Adrenal gland (tissue), 12 donors: ENCODE measurements around the gene FAM83E. TPM values are rescaled to one million over a fixed set of nuclear protein-coding genes. Genes with fewer than 3 reads are reported as not detected.

ENCODE experiments used
- DNase-seq, 7 donors: peaks; one replicate each; pipeline ENCODE4 v3.0.0-alpha.2; 2019 to 2020
- H3K27ac ChIP-seq, 5 donors: fragments of 200-600 bp; sonication (generic) in 4 of 5; 1 replicate in 3 of 5; 2 replicates in 2 of 5; pipeline versions ENCODE4 v1.5.1 to v1.8.0; 2016 to 2020; ENCODE audit warnings: mild to moderate bottlenecking in 1 of 5
- H3K27me3 ChIP-seq: fragments of 200-600 bp; 2 replicates; pipeline ENCODE4 v1.8.0; 2021
- H3K36me3 ChIP-seq, 2 donors: fragments of 200-600 bp; replicated peaks in 1 of 2; 1 replicate in 1 of 2; 2 replicates in 1 of 2; pipeline versions ENCODE4 v1.5.1 to v1.8.0; 2018 to 2022
- H3K4me1 ChIP-seq, 2 donors: fragments of 200-600 bp; replicated peaks in 1 of 2; 1 replicate in 1 of 2; 2 replicates in 1 of 2; pipeline versions ENCODE4 v1.5.1 to v1.8.0; 2018 to 2021
- H3K4me3 ChIP-seq, 4 donors: fragments of 200-600 bp; sonication (generic) in 3 of 4; one replicate each; pipeline ENCODE4 v1.5.1; 2016 to 2018
- H3K9me3 ChIP-seq, 3 donors: fragments of 200-600 bp; sonication (generic) in 1 of 3; replicated peaks in 1 of 3; 1 replicate in 2 of 3; 2 replicates in 1 of 3; pipeline versions ENCODE4 v1.5.1 to v1.8.0; 2016 to 2021
- POLR2A ChIP-seq, 2 donors: fragments of 450-650 bp; IDR thresholded peaks; one replicate each; pipeline ENCODE4 v1.6.1; 2017; ENCODE audit warnings: antibody characterized with exemption in 2 of 2, mild to moderate bottlenecking in 2 of 2, moderate library complexity in 1 of 2
- WGBS, 4 donors: extraction: QIAGEN DNeasy Blood & Tissue Kit in 2 of 4; methylation state at CpG; one replicate each; pipeline versions ENCODE4 v1.1.5 to v1.1.7; 2013 to 2017; 5-methylcytosine and 5-hydroxymethylcytosine counted together
- intact Hi-C, 2 donors: fragments of 100-400 bp; cut with DNase I; formaldehyde crosslinking; loops; one replicate each; pipeline versions ENCODE4 v1.14.1 to v1.15.0; 2022 to 2023
- polyA plus RNA-seq, 3 donors: library from polyadenylated mRNA; stranded (reverse); fragments of 200-250 nt in 2 of 3; fragments of 350-450 nt in 1 of 3; fragmentation: Illumina TruSeq in 1 of 3; extraction: RNeasy Lipid Tissue Mini Kit (QIAGEN cat#74804) in 1 of 3; gene quantifications; one replicate each; pipeline ENCODE4 v1.2.3, GENCODE V29; 2013 to 2014
- total RNA-seq, 9 donors: library from RNA; depleted of rRNA in 4 of 9; stranded (reverse); fragments of >200 nt in 4 of 9; fragments of 120-200 nt in 1 of 9; fragmentation: NEBNext Ultra II Directional in 1 of 9; extraction: Animal tissue kit (Norgen Biotek cat#: 25700) in 1 of 9; gene quantifications; one replicate each; pipeline versions ENCODE4 v1.1.0 to v1.2.4, GENCODE V29; 2013 to 2023
- TF ChIP-seq, protein P1 (sequence below), 6 experiments: fragments of 450-650 bp in 4 of 6; fragments of 200-600 bp in 2 of 6; sonication (generic) in 1 of 6; IDR thresholded peaks; 1 replicate in 5 of 6; 2 replicates in 1 of 6; pipeline versions ENCODE4 v1.5.1 to v1.8.0; 2016 to 2021; ENCODE audit warnings: antibody characterized with exemption in 6 of 6, mild to moderate bottlenecking in 2 of 6, moderate library complexity in 1 of 6
- donor health status: healthy with polysubstance abuse.
- donor health status: Bipolar disorder and iron deficiency.
- donor health status: DM: yes; HTN: yes; CAD: no.
- donor health status: DM: no; HTN: no; CAD: no.
- donor health status: DM: no; HTN: no; CAD: no.
- donor health status: DM: yes; HTN: yes; CAD: no.

The FAM83E gene
- total and polyA plus RNA-seq, 12 donors, result 0.17 to 1.6 (median 0.49) TPM; not detected in 8

DNA sequence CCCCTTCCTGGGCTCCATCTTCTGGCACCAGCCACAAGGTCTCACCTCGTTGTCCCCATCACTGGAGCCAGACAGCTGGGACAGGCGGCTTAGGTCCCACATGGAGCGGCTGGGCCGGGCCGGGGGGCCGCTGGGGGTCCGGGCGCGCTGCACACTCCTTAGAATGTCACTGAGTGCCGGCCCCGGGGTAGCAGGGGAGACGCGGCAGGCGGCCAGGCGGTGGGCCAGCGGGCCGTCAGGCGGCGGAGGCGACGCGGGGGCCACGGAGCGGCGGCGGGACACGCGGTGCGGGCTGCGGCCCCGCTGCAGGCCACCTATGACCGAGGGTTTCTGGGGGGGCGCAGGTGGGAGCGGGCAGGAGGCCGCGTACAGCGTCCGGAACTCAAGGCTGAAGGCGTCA lies 11.4 kb downstream of the FAM83E start:
- H3K27me3 ChIP-seq, result no peaks in the 10 kb centered on the region
- no peak overlapping the region for H3K27ac ChIP-seq
- no peak for DNase-seq
- no peaks in the 10 kb centered on the region for H3K36me3 ChIP-seq
- H3K4me3 ChIP-seq, result no peak overlapping the region
- H3K9me3 ChIP-seq, result no peaks in the 10 kb centered on the region
- no peak for TF ChIP-seq POLR2A (IDR thresholded peaks at IDR 0.05)
- TF ChIP-seq, protein P1, sequence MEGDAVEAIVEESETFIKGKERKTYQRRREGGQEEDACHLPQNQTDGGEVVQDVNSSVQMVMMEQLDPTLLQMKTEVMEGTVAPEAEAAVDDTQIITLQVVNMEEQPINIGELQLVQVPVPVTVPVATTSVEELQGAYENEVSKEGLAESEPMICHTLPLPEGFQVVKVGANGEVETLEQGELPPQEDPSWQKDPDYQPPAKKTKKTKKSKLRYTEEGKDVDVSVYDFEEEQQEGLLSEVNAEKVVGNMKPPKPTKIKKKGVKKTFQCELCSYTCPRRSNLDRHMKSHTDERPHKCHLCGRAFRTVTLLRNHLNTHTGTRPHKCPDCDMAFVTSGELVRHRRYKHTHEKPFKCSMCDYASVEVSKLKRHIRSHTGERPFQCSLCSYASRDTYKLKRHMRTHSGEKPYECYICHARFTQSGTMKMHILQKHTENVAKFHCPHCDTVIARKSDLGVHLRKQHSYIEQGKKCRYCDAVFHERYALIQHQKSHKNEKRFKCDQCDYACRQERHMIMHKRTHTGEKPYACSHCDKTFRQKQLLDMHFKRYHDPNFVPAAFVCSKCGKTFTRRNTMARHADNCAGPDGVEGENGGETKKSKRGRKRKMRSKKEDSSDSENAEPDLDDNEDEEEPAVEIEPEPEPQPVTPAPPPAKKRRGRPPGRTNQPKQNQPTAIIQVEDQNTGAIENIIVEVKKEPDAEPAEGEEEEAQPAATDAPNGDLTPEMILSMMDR (IDR thresholded peaks at IDR 0.05), result no peak
- intact Hi-C loops, result no loop called here
- H3K4me1 ChIP-seq, result no peaks in the 10 kb centered on the region
- 85 to 89% (median 87%) methylated on average over 31 to 39 of the region's 39 CpGs; no CpG with 5 or more reads in 1 of the 4 donors for WGBS, 4 donors

DNA sequence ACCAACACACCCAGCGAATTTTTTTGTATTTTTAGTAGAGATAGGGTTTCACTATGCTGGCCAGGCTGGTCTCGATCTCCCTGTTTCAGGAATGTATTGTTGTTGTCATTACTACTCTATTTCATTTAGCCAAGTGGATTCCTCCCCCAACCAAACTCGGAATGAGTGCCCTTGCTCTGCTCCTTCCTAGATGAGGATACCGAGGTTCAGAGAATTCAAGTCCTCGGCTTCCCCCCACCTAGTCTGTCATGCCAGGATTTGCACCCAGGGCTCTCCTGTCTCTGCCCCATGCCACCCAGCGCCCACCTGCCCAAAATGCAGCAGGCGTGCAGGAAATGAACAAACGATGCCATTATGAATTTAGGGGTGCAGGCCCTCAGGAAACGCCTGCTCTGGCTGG lies 11.9 kb downstream of the FAM83E start:
- intact Hi-C loops, result no loop called here
- Histone ChIP-seq H3K9me3 (no peaks in the 10 kb centered on the region), H3K27me3 (no peaks in the 10 kb centered on the region), H3K4me1 (no peaks in the 10 kb centered on the region), H3K36me3 (no peaks in the 10 kb centered on the region), H3K4me3 (no peak overlapping the region), H3K27ac (no peak overlapping the region)
- WGBS, 4 donors, result 71 to 85% (median 78%) methylated on average over 5 to 9 of the region's 9 CpGs
- TF ChIP-seq, protein P1 (IDR thresholded peaks at IDR 0.05), result no peak
- TF ChIP-seq POLR2A (IDR thresholded peaks at IDR 0.05), result no peak
- DNase-seq, result no peak

DNA sequence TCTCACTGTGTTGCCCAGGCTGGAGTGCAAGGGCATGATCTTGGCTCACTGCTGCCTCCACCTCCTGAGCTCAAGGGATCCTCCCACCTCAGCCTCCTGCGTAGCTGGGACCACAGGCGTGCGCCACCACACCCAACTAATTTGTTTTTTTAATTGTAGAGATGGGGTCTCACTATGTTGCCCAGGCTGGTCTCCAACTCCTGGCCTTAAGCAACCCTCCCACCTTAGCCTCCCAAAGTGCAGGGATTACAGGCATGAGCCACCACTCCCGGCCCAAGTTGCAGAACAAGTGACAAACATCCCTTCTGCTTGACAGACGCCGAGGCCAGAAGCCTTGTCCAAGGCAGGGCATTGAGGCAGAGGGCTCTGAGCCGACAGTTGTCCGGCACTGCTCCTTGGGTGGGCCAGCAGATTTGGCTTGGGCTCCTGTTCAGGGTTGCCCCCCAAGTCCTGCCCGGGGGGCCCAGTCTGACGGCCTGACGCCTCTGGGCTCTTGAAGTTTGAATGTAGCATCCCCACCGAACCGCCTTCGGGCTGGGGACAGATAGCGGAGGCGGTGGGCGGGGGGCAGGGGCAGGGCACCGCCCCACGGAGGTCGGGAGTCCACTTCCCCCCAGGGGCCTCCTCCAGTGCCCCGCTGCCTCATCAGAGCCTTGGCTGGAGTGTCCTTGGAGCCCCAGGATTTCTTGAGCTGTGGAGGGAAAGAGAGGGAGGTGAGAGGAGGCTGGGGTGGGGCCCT lies 14.0 kb downstream of the FAM83E start:
- no peaks in the 10 kb centered on the region for H3K36me3 ChIP-seq
- no peaks in the 10 kb centered on the region for H3K4me1 ChIP-seq
- no peak for TF ChIP-seq POLR2A (IDR thresholded peaks at IDR 0.05)
- TF ChIP-seq, protein P1 (IDR thresholded peaks at IDR 0.05), result no peak
- 76 to 90% (median 82%) methylated on average over 4 to 21 of the region's 21 CpGs for WGBS, 4 donors
- DNase-seq, result peak in 1 of 7 donors; percentile 13
- intact Hi-C loops, result no loop called here
- no peak overlapping the region for H3K4me3 ChIP-seq
- H3K27me3 ChIP-seq, result no peaks in the 10 kb centered on the region
- H3K27ac ChIP-seq, result no peak overlapping the region
- no peaks in the 10 kb centered on the region for H3K9me3 ChIP-seq

DNA sequence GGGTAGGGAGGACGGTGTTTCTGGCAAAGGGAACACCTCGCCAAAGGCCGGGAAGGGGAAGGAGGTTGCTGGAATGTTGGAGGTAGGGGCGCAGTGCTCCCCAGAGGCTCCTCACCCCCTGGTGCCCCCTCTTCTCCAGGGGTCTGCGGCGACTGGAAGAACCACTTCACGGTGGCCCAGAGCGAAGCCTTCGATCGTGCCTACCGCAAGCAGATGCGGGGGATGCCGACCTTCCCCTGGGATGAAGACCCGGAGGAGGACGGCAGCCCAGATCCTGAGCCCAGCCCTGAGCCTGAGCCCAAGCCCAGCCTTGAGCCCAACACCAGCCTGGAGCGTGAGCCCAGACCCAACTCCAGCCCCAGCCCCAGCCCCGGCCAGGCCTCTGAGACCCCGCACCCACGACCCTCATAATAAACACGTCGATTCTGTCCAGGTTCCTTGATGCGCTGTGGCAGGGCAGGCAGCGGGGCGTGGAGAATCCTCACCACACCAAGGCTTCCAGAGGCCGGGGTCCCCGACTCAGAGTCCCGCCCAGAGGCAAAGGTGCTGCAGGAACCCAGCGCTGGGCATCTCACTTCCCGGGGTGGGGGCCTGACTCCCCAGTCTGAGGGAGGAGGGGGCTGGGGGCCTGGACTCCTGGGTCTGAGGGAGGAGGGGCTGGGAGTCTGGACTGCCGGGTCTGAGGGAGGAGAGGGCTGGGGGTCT lies 15.7 kb downstream of the FAM83E start:
- no peaks in the 10 kb centered on the region for H3K4me1 ChIP-seq
- 66 to 80% (median 70%) methylated on average over 16 to 30 of the region's 30 CpGs for WGBS, 4 donors
- intact Hi-C loops, result no loop called here
- H3K27me3 ChIP-seq, result no peaks in the 10 kb centered on the region
- H3K27ac ChIP-seq, result no peak overlapping the region
- no peaks in the 10 kb centered on the region for H3K36me3 ChIP-seq
- TF ChIP-seq, protein P1 (IDR thresholded peaks at IDR 0.05), result no peak
- no peak for TF ChIP-seq POLR2A (IDR thresholded peaks at IDR 0.05)
- H3K4me3 ChIP-seq, result no peak overlapping the region
- peak in 1 of 7 donors; percentile 18 for DNase-seq
- H3K9me3 ChIP-seq, result no peaks in the 10 kb centered on the region
